Measurements from ENCODE around the gene CLDN9. TPM values are rescaled to one million over a fixed set of nuclear protein-coding genes. Genes with fewer than 3 reads are reported as not detected.

Gene CLDN9
- total and polyA plus RNA-seq, 9 of the 15 experiments (the other 6 are each of a cell fraction or from before 2014, with no cell fraction given): 0.12 to 0.44 (median 0.22) TPM; not detected in 4

DNA sequence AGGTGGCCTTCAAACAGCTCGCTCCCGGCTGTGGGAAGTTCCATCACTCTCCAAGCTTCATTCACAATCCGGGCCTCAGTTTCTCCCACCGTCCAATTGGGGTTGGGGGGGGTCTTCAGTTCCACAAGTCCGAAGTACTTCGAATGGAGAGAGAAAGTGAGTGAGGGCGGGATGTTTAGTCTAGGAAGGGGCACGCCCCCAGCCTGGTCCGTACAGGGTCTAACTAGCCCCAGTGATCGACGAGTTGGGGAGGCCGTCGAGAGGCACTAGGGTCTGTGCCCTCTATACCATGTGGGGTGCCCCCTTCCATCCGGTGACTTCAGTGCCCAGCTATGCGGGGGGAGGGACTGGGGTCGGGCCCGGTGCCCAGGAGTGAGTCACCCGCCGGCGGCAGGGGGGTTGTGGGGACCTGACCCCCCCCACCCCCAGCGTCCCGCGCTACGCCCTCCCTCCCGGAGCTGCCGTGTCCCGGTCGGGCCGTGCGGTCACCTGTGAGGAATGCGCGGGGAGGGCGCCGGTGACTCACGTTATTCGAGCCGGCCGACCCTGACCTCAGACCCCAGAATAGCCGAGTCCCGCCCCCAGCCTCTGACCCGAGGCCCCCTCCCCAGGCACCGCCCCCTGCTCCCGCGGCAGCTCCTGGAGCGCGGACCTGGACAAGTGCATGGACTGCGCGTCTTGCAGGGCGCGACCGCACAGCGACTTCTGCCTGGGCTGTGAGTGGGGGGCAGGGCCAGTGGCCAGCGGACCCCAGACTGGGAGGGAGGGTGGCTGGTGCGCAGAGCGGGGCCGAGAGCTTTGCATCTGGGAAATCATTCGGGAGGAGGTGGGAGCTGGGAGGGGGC, 8.1 kb downstream of the CLDN9 start:
- 1% methylated on average over 36 of the region's 57 CpGs for WGBS (ENCODE audit: insufficient coverage, low coverage, missing lambda C conversion rate)
- Histone ChIP-seq H3K79me2 (ENCODE audit: control insufficient read depth, insufficient read depth, low read length) (peaks cover 42% of the 10 kb centered on the region), H3K27ac (ENCODE audit: extremely low read depth, low read depth, low read length) (peak overlapping the region; percentile 90), H4K20me1 (replicated peaks; ENCODE audit: control insufficient read depth, insufficient read depth, low read length) (peaks cover 28% of the 10 kb centered on the region), H3K9me3 (replicated peaks; ENCODE audit: control insufficient read depth, insufficient read depth, low read depth, low read length) (no peaks in the 10 kb centered on the region), H3K4me2 (ENCODE audit: insufficient read depth, low read length) (peak overlapping the region; percentile 83), H3K4me1 (replicated peaks in 1 of 2; ENCODE audit: control insufficient read depth in 2 of 2, insufficient read depth in 2 of 2, low read length in 2 of 2) (peaks cover 36 to 92% of the 10 kb centered on the region in 2 experiments), H3K9me1 (ENCODE audit: control insufficient read depth, insufficient read depth, low read length) (peaks cover 2% of the 10 kb centered on the region), H2AFZ (ENCODE audit: low read depth, low read length) (peak overlapping the region; percentile 46; the same call in 1 of the 2 replicates), H3K9ac (ENCODE audit: insufficient read depth in 1 of 2, low read depth in 2 of 2, low read length in 2 of 2) (peak overlapping the region; percentile 88 to 94), H3K4me3 (peak overlapping the region; percentile 82), H3K27me3 (ENCODE audit: control insufficient read depth in 2 of 2, insufficient read depth in 2 of 2, low read length in 2 of 2) (no peaks in the 10 kb centered on the region), H3K36me3 (ENCODE audit: control insufficient read depth, insufficient read depth, low read length) (peaks cover 22% of the 10 kb centered on the region; the same call in 2 of the 3 replicates)
- in situ Hi-C loops (cut with MboI) (no loop called here), intact Hi-C loops (cut with micrococcal nuclease) (loop anchor here (1.0 to 10.0 kb wide), 2 partner anchors 13 to 56 kb away; partner anchors contain the start of genes KREMEN2 and PAQR4)
- FAIRE-seq (no peak), ATAC-seq (peak; percentile 32), DNase-seq (ENCODE audit: extremely low read depth in 1 of 4, low spot score in 3 of 4) (peak; percentile 76 to 78 (median 78))
- BruUV-seq (replicated peaks): TSS peak; percentile 59
- CTCF ChIA-PET (ENCODE audit: low intra/inter-chr PET ratio): no interaction called here
- POLR2A ChIA-PET: interaction anchor here (0.8 to 3.3 kb wide), 7 partner anchors 10 to 54 kb away, joined by 3 to 29 read pairs (median 6); no protein-coding TSS in a partner anchor
- TF ChIP-seq CHD4 (IDR thresholded peaks at IDR 0.05; ENCODE audit: insufficient read depth, insufficient replicate concordance, low read depth, low read length, poor library complexity, severe bottlenecking): no peak
- no peak for TF ChIP-seq SRSF7 (optimal IDR thresholded peaks at IDR 0.05; ENCODE audit: low read depth, low read length)
- no peak for TF ChIP-seq MEF2D (tag; conservative IDR thresholded peaks at IDR 0.05; ENCODE audit: low read depth)
- TF ChIP-seq KLF1 (tag; IDR thresholded peaks at IDR 0.05): no peak
- TF ChIP-seq FIP1L1 (IDR thresholded peaks at IDR 0.05; ENCODE audit: low read depth, low read length, poor library complexity, severe bottlenecking): peak; percentile 81
- TF ChIP-seq PBX2 (CRISPR knock-in tag; IDR thresholded peaks at IDR 0.05; ENCODE audit: low read depth): no peak
- TF ChIP-seq PBX2 (tag; conservative IDR thresholded peaks at IDR 0.05; ENCODE audit: low read depth): no peak
- TF ChIP-seq ZNF282 (CRISPR knock-in tag; IDR thresholded peaks at IDR 0.05): 0 out of 2 replicates have a peak, but pooled peaks have one; percentile 6
- TF ChIP-seq, protein P1, sequence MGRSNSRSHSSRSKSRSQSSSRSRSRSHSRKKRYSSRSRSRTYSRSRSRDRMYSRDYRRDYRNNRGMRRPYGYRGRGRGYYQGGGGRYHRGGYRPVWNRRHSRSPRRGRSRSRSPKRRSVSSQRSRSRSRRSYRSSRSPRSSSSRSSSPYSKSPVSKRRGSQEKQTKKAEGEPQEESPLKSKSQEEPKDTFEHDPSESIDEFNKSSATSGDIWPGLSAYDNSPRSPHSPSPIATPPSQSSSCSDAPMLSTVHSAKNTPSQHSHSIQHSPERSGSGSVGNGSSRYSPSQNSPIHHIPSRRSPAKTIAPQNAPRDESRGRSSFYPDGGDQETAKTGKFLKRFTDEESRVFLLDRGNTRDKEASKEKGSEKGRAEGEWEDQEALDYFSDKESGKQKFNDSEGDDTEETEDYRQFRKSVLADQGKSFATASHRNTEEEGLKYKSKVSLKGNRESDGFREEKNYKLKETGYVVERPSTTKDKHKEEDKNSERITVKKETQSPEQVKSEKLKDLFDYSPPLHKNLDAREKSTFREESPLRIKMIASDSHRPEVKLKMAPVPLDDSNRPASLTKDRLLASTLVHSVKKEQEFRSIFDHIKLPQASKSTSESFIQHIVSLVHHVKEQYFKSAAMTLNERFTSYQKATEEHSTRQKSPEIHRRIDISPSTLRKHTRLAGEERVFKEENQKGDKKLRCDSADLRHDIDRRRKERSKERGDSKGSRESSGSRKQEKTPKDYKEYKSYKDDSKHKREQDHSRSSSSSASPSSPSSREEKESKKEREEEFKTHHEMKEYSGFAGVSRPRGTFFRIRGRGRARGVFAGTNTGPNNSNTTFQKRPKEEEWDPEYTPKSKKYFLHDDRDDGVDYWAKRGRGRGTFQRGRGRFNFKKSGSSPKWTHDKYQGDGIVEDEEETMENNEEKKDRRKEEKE (IDR thresholded peaks at IDR 0.05; ENCODE audit: borderline replicate concordance in 1 of 2, control insufficient read depth in 1 of 2, low read depth in 2 of 2, low read length in 1 of 2): no peak
- no peak for TF ChIP-seq DMBX1 (CRISPR knock-in tag; IDR thresholded peaks at IDR 0.05; ENCODE audit: borderline replicate concordance)
- TF ChIP-seq, protein P2, sequence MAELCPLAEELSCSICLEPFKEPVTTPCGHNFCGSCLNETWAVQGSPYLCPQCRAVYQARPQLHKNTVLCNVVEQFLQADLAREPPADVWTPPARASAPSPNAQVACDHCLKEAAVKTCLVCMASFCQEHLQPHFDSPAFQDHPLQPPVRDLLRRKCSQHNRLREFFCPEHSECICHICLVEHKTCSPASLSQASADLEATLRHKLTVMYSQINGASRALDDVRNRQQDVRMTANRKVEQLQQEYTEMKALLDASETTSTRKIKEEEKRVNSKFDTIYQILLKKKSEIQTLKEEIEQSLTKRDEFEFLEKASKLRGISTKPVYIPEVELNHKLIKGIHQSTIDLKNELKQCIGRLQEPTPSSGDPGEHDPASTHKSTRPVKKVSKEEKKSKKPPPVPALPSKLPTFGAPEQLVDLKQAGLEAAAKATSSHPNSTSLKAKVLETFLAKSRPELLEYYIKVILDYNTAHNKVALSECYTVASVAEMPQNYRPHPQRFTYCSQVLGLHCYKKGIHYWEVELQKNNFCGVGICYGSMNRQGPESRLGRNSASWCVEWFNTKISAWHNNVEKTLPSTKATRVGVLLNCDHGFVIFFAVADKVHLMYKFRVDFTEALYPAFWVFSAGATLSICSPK (IDR thresholded peaks at IDR 0.05; ENCODE audit: borderline replicate concordance): no peak
- TF ChIP-seq NFIC (IDR thresholded peaks at IDR 0.05): peak; percentile 89
